HG03457 (cell line): ENCODE measurements around the gene PDHX.
A peak's percentile ranks its signal among the peaks of the same experiment; 100 is the strongest.
"Not testable (repeated sequence)": the region's sequence is repeated elsewhere in the genome, so short reads cannot be mapped to it uniquely, and the experiment has no call there.

Experiments
- ATAC-seq: cut with Tn5 transposase; IDR thresholded peaks from one replicate; pipeline ENCODE4 v1.9.1; 2021; ENCODE audit warnings: moderate number of reproducible peaks; ENCODE audit not compliant: unreplicated experiment

The PDHX gene

GRCh38 chr11:35015621-35016387 lies 99.4 kb downstream of the PDHX start:
- ATAC-seq: no peak

GRCh38 chr11:35016916-35017315 lies 100.5 kb downstream of the PDHX start:
- no peak for ATAC-seq

GRCh38 chr11:35017528-35018342 lies 101.3 kb downstream of the PDHX start:
- no peak for ATAC-seq

- ATAC-seq: no peak
Measured at GRCh38 chr11:35021589-35021988, 105.2 kb downstream of the PDHX start.

GRCh38 chr11:35023940-35024339 lies 107.5 kb downstream of the PDHX start:
- ATAC-seq: not testable (repeated sequence)

DNA sequence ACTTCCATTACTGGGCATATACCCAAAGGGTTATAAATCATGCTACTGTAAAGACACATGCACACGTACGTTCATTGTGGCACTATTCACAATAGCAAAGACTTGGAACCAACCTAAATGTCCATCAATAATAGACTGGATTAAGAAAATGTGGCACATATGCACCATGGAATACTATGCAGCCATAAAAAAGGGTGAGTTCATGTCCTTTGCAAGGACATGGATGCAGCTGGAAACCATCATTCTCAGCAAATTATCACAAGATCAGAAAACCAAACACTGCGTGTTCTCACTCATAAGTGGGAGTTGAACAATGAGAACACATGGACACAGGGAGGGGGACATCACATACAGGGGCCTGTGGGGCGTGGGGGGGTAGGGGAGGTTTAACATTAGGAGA lies 111.6 kb downstream of the PDHX start:
- not testable (repeated sequence) for ATAC-seq

GRCh38 chr11:35029979-35030682 lies 113.7 kb downstream of the PDHX start:
- ATAC-seq: peak; percentile 79

- no peak for ATAC-seq
Measured at GRCh38 chr11:35030716-35031213, 114.3 kb downstream of the PDHX start.

- no peak for ATAC-seq
Measured at GRCh38 chr11:35031346-35031745, 114.9 kb downstream of the PDHX start.

GRCh38 chr11:35031867-35032266 lies 115.4 kb downstream of the PDHX start:
- ATAC-seq: no peak

GRCh38 chr11:35033011-35033410 lies 116.6 kb downstream of the PDHX start:
- no peak for ATAC-seq

- no peak for ATAC-seq
Measured at GRCh38 chr11:35034401-35034800, 118.0 kb downstream of the PDHX start.

DNA sequence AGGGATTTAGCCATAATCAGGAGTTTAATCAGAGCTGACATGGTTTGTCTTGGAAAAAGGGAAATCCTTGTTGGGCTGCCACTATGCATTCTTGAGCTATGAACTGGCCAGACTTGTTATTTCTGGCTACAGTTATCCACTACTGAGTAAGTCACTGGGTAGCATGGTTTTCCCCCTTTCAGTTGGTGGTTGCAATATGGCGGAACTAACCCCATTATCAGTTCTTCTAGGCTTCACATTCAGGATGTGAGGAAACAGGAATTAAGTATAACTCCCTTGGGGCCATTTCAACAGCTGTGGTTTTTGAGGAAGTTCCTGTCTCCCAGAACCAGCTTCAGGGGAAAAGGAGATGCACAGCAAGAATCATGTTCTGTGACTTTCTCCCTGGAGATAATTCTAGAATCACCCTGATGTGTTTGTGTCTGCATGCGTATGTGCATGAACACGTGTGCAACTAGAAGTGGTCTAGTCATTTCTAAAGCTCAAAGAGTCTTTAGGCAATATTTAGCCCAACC lies 119.5 kb downstream of the PDHX start:
- no peak for ATAC-seq

DNA sequence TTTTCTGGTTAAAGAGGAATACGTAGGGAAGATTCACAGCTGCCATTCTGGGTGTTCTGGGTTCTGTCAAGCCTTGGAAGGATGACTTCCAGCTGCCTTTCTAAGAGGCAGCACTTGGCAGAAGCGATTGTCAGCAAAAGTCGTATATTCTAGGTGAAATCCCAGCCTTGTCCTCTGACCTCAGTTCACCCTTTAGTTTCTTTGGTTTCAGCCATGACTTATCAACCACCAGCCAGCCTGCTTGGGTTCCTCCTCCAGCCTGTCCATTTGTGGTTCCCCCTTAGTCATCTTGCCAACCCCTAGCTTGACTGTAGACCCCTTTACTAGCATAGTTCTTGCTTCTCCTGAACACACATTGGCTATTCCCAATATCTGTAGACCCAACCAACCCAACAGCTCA lies 120.2 kb downstream of the PDHX start:
- ATAC-seq: no peak

GRCh38 chr11:35038211-35038928 lies 122.0 kb downstream of the PDHX start:
- ATAC-seq: no peak

GRCh38 chr11:35039076-35039475 lies 122.7 kb downstream of the PDHX start:
- ATAC-seq: no peak

DNA sequence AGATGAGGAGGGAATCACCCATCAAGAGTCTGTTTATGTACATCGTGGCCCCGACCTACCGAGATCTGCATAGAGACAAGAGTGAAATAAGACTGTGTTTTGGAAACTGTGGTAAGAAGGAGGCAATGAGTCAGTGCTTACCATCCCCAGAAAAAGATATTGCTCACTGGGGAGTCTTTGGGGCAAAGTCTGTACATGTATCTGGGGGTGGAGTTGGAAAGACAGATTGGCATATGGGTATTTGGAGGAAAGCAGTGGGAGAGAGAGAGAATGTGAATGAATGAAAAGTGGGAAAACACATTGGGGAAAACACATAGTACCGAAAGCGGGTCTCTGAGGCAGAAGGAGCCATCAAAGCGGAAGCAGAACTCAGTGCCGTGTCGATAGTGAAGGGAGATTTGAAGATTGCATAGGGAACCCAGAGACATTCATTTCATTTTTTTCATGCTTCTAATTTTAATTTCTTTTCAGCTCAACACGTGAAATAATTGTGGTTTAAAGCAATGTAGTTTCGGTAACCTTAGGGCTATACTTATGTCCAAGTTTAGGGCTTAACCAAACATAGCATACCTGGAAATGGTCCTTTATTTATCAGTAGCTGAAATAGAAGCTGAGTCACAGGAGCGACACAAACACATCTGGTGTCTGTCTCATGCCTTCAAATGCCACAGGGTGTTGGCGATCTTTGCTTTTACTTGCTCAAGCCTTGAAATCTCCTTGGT lies 124.0 kb downstream of the PDHX start:
- ATAC-seq: peak; percentile 61

DNA sequence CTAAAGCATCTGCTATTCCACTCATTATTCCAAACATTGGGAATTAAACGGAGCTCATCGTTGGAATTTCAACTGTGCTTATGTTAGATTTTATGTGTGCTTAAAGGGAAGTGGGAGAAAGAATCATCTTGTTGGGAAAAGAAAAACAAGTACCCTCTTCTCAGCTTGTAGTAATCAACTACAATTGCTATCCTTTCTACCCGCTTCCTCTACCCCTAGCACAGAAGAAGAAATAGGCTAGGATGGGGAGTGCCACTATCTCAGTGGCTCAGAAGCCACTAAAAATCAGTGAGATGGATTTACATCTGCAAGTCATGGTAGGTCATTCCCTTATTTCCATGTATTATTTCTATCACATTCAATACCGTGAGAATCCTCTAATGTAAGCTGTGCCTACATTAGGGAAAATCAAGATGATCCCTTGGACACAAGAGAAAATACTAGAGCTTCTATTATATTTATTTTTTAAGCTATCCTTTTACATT lies 124.7 kb downstream of the PDHX start:
- no peak for ATAC-seq

- ATAC-seq: no peak
Measured at GRCh38 chr11:35042224-35042623, 125.8 kb downstream of the PDHX start.

DNA sequence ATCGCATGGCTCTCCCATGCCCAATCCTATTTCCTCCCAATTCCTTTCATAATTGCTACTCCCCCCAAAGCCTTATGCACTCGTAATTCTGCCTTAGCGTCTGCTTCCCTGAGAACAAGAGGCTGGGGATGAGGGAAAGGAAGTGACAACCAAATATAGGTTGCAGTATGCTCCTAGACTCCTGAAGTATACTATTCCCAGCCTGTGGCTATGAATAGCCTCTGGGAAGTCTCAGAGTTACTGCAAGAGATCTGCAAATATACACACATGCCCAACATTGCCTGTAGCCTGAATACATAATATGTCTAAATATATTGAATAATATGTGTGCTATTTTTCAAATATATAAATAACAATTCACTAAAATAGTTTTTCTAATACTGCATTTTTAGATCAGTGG lies 126.5 kb downstream of the PDHX start:
- no peak for ATAC-seq
